Stimulated activated naive B cell treated with anti-CD40 and anti-IgM and Interleukin-4, amounts not matched to agents 10 μg/mL and 1 μg/mL and 100 μg/mL, for 72 hours (primary cell): Measurements from ENCODE around the gene ARHGAP6.
"Not testable (repeated sequence)": the region's sequence is repeated elsewhere in the genome, so short reads cannot be mapped to it uniquely, and the experiment has no call there.

Experiments used
- ATAC-seq, 2 donors: fragments of 150-1000 bp; cut with Tn5 transposase; replicated peaks; 2 replicates each; pipeline ENCODE4 v1.10.0; 2021; ENCODE audit warnings: moderate library complexity in 1 of 2
- DNase-seq: peaks from one replicate; pipeline ENCODE4 v3.0.0; 2021
- H3K27ac Mint-ChIP-seq: one replicate; pipeline ENCODE4 v1.8.0; 2022; ENCODE audit warnings: mild to moderate bottlenecking, mixed read lengths
- H3K27me3 Mint-ChIP-seq, 2 donors: one replicate each; pipeline ENCODE4 v1.8.0; 2022; ENCODE audit warnings: mixed read lengths in 2 of 2
- H3K36me3 Mint-ChIP-seq, 2 donors: one replicate each; pipeline ENCODE4 v1.8.0; 2022; ENCODE audit warnings: mixed read lengths in 2 of 2, mild to moderate bottlenecking in 1 of 2
- H3K4me1 Mint-ChIP-seq, 2 donors: one replicate each; pipeline ENCODE4 v1.8.0; 2022; ENCODE audit warnings: mixed read lengths in 2 of 2, mild to moderate bottlenecking in 1 of 2
- H3K4me3 Mint-ChIP-seq, 2 donors: one replicate each; pipeline ENCODE4 v1.8.0; 2022; ENCODE audit warnings: mild to moderate bottlenecking in 2 of 2, mixed read lengths in 2 of 2, moderate library complexity in 1 of 2
- H3K9me3 Mint-ChIP-seq, 2 donors: one replicate each; pipeline ENCODE4 v1.8.0; 2022; ENCODE audit warnings: mixed read lengths in 2 of 2, mild to moderate bottlenecking in 1 of 2

ARHGAP6 gene

DNA sequence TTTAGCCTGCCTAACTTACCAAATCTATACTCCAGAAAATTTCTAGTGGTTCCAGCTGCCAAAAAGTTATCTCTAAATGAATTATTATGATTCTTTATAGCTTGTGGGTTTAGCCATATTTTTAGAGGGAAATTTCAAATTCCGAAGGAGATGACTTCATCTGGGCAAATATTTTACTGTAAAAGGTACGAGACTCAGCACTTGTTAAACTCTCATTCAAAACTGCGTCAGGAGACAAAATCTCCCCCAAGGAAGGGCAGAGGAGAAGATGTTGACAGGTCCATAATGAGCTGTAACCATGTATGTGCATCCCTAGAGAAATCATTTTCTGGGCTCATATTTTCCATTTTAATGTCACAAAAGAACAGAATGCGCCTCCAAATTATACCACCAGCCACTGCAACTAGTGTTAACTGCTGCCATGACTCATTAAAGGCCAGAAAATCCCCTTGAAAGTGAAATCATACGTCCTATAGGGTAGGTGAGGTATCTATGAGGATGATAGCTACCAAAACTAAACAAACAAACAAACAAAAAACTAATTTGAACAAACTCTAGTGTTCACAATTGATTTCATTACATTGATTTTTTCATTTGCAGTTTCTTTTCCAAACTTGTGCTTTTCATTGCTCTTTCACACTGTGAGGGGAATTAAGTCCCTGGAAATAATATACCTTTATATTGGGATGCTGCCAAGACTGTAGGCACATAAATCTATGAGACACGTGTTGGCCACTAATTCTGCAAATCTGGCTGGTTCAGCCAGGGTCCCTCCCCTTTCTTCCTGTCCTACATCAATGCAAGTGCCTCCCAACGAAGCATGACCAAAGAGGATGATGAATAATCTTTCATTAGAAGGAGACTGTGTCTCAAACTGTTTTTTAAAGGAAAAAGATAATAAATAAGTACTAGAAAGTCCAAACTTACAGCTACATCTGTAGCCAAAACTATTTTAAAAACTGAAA, 85.8 kb downstream of the ARHGAP6 start:
- H3K4me1 Mint-ChIP-seq: peaks cover 0 to 1% of the 10 kb centered on the region in 2 donors
- H3K27me3 Mint-ChIP-seq: peaks cover 4 to 6% of the 10 kb centered on the region in 2 donors
- no peak for ATAC-seq
- no peaks in the 10 kb centered on the region for H3K36me3 Mint-ChIP-seq
- DNase-seq: no peak
- H3K27ac Mint-ChIP-seq: no peak overlapping the region
- H3K4me3 Mint-ChIP-seq: no peak overlapping the region
- H3K9me3 Mint-ChIP-seq: peaks cover 0 to 1% of the 10 kb centered on the region in 2 donors

DNA sequence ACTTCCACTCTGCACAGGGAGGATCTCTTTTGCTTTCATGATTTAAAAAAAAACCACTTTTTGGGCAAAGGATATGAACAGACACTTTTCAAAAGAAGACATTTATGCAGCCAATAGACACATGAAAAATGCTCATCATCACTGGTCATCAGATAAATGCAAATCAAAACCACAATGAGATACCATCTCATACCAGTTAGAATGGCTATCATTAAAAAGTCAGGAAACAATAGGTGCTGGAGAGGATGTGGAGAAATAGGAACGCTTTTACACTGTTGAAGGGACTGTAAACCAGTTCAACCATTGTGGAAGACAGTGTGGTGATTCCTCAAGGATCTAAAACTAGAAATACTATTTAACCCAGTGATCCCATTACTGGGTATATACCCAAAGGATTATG, 87.4 kb downstream of the ARHGAP6 start:
- DNase-seq, H3K27ac Mint-ChIP-seq, H3K4me1 Mint-ChIP-seq, H3K4me3 Mint-ChIP-seq, H3K9me3 Mint-ChIP-seq, ATAC-seq, H3K36me3 Mint-ChIP-seq, H3K27me3 Mint-ChIP-seq: not testable (repeated sequence)

DNA sequence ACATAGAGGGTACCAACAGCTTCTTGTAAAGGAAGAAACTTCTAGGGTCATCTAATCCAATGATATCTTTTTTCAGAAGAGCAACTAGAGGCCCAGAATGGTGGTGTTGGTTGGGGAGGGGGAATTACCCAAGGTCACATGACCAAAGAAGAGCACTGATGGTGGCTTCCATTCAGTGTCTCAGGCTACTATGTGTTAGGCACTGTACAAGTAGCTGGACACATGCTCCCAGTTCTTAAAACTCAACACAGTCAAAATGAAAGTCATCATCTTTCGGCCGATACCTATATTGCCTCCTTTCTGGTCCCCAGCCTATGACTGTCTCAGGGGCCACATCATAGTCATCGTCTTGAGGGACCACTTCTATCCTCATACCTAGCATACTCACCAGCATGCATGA, 88.1 kb downstream of the ARHGAP6 start:
- DNase-seq: no peak
- Mint-ChIP-seq H3K36me3 (no peaks in the 10 kb centered on the region), H3K4me1 (peaks cover 0 to 1% of the 10 kb centered on the region in 2 donors), H3K27ac (no peak overlapping the region), H3K27me3 (peaks cover 4 to 6% of the 10 kb centered on the region in 2 donors), H3K4me3 (no peak overlapping the region), H3K9me3 (peaks cover 0 to 1% of the 10 kb centered on the region in 2 donors)
- ATAC-seq: no peak

DNA sequence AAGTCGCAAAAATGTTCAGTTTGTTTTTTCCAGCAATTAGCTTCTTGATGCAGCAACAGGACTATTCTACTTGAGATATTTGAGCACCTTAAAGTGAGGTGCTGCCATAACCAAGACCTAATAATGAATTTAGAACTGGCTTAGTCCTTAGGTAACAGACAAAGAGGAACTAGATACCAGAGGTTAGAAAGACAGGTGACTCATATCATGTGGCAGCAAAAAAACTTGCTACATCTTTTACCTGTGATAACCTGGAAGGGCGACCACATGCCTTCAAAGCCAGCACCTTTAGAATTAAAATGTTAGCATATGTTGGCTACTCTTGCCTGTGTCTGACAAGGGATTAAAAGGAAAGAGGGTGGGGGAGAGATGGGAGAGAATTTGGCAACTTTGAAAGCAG, 90.4 kb downstream of the ARHGAP6 start:
- Mint-ChIP-seq H3K27me3 (peaks cover 4 to 6% of the 10 kb centered on the region in 2 donors), H3K27ac (no peak overlapping the region), H3K4me3 (no peak overlapping the region), H3K9me3 (peaks cover 0 to 1% of the 10 kb centered on the region in 2 donors), H3K4me1 (peaks cover 0 to 1% of the 10 kb centered on the region in 2 donors), H3K36me3 (no peaks in the 10 kb centered on the region)
- no peak for ATAC-seq
- no peak for DNase-seq

DNA sequence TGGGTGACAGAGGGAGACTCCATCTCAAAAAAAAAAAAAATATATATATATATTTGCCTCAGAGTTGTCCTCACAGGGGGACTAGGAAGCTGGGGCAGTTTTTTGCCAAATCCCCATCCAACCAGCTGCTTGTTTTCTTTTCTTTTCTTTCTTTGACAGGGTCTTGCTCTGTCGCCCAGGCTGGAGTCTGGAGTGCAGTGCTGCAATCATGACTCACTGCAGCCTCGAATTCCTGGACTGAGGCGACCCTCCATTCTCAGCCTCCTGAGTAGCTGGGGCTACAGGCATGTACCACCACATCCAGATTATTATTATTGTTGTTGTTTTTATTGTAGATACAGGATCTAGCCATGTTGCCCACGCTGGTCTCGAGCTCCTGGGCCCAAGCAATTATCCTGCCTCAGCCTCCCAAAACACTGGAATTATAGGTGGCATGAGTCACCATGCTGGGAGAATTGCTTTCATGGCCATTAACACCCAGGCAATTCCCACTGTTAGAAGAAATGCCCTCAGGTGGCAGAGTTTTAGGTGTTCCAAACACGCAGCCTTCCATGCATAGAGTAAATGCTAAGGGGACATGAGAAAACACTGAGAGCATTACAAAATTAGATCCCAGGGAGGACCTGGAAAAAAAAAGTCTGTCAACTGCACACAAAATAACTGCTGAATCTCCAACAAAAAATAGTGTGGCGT, 98.0 kb downstream of the ARHGAP6 start:
- no peak overlapping the region for H3K27ac Mint-ChIP-seq
- H3K9me3 Mint-ChIP-seq: no peaks in the 10 kb centered on the region
- no peaks in the 10 kb centered on the region for H3K36me3 Mint-ChIP-seq
- peaks cover 0 to 9% of the 10 kb centered on the region in 2 donors for H3K27me3 Mint-ChIP-seq
- no peak for DNase-seq
- ATAC-seq: no peak
- H3K4me3 Mint-ChIP-seq: no peak overlapping the region
- no peaks in the 10 kb centered on the region for H3K4me1 Mint-ChIP-seq

DNA sequence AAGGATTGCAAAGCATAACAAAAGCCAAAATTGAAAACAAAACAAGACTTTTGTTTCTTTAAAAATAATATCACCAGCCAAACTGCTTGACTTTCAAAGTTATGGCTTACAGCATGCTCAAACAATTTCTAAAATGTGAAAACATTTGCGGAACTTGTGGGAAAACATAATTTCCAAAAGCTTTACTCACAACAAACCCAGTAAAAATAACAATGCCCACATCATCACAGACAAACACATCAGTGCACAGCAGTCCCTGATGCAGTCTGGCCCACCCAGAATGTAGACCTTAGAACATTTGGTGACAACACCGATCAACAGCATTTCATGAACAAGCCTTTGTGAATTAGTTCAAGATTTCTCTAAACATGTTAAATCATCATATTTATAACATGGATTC, 98.9 kb downstream of the ARHGAP6 start:
- DNase-seq (no peak), ATAC-seq (no peak)
- peaks cover 0 to 9% of the 10 kb centered on the region in 2 donors for H3K27me3 Mint-ChIP-seq
- H3K36me3 Mint-ChIP-seq: no peaks in the 10 kb centered on the region
- H3K9me3 Mint-ChIP-seq: no peaks in the 10 kb centered on the region
- no peak overlapping the region for H3K4me3 Mint-ChIP-seq
- no peak overlapping the region for H3K27ac Mint-ChIP-seq
- no peaks in the 10 kb centered on the region for H3K4me1 Mint-ChIP-seq

DNA sequence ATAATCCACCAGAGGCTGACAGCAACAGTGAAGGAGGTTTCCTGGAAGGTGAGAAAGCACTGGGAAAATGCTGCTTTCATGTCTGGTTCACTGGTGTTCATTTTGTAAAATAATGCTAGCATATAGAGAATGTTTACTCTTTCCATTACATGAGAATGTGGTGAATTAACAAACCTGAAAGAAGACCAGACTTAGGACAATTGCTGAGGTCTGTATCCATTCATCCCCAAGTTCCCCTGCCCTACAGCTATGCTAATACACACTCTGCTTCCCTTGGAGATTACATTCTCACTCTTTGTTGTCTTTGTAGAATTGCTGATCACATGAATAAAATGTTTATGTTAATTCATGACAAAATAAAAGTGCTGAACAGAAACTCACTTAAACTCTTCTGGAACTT, 99.5 kb downstream of the ARHGAP6 start:
- Mint-ChIP-seq H3K27me3 (peaks cover 0 to 9% of the 10 kb centered on the region in 2 donors), H3K27ac (no peak overlapping the region), H3K9me3 (no peaks in the 10 kb centered on the region), H3K4me3 (no peak overlapping the region), H3K4me1 (no peaks in the 10 kb centered on the region), H3K36me3 (no peaks in the 10 kb centered on the region)
- no peak for DNase-seq
- no peak for ATAC-seq

DNA sequence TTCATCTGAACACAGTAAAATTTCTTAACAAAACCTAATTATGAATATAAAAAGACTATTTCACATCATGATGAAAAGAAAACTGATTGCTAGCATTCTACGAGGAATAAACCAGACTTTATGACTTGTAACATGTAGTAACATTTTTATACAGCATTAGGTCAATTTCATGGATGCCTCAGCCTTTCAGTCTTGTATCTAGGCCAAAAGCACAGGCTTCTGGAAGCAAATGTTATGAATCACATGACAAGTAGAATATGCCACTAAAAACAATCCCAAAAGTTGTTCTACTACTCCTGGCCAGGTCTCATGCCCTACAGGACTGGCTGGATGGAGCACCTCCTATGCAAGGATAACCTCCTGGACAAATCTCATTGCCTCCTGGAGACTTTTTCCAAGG, 101.2 kb downstream of the ARHGAP6 start:
- H3K36me3 Mint-ChIP-seq: no peaks in the 10 kb centered on the region
- DNase-seq (no peak), ATAC-seq (no peak)
- no peaks in the 10 kb centered on the region for H3K4me1 Mint-ChIP-seq
- peaks cover 0 to 9% of the 10 kb centered on the region in 2 donors for H3K27me3 Mint-ChIP-seq
- no peaks in the 10 kb centered on the region for H3K9me3 Mint-ChIP-seq
- H3K4me3 Mint-ChIP-seq: no peak overlapping the region
- H3K27ac Mint-ChIP-seq: no peak overlapping the region

DNA sequence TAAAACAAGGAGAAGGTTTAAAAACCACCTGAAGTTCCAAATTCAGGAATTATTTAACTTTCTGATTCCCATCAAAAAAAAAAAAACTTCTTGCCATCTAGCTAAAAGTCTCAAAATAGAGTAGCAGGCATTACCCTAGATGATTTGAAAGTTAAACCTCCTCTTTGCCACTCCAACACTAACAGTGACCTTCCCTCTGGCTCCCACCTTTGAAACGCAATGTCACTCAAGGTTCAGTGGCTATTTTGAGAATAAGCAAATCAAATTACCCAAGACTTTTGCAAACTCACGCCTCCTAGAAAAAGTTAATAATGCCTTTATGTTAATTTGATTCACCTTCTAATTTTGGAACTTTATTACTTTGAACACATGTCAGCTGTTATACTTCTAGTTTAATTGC, 103.2 kb downstream of the ARHGAP6 start:
- no peak overlapping the region for H3K27ac Mint-ChIP-seq
- H3K27me3 Mint-ChIP-seq: peaks cover 0 to 9% of the 10 kb centered on the region in 2 donors
- ATAC-seq: no peak
- H3K4me3 Mint-ChIP-seq: no peak overlapping the region
- no peaks in the 10 kb centered on the region for H3K9me3 Mint-ChIP-seq
- H3K4me1 Mint-ChIP-seq: no peaks in the 10 kb centered on the region
- H3K36me3 Mint-ChIP-seq: no peaks in the 10 kb centered on the region
- no peak for DNase-seq

DNA sequence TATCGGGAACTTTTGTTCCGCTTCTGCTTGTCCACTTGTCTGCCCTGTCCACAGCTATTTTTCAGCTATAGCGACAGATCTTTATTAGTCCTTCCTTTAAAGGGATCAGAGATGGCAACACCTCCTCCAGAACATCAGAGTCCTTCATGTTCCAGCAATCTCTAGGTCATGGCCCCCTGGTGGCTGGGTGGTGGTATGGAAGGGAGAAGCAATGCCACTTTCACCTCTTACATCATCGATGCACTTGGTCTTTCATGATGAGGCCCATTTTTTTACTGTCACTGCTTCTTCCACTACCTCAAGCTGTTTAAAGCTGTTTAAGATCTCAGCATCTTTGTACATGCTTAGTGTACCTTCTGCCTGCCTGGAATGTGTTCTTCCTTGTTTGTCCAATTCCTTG, 106.7 kb downstream of the ARHGAP6 start:
- ATAC-seq (peak; percentile 44 to 69), DNase-seq (peak; percentile 5)
- no peak overlapping the region for H3K4me3 Mint-ChIP-seq
- H3K9me3 Mint-ChIP-seq: no peaks in the 10 kb centered on the region
- H3K4me1 Mint-ChIP-seq: no peaks in the 10 kb centered on the region
- no peaks in the 10 kb centered on the region for H3K36me3 Mint-ChIP-seq
- no peak overlapping the region for H3K27ac Mint-ChIP-seq
- peaks cover 16 to 17% of the 10 kb centered on the region in 2 donors for H3K27me3 Mint-ChIP-seq

DNA sequence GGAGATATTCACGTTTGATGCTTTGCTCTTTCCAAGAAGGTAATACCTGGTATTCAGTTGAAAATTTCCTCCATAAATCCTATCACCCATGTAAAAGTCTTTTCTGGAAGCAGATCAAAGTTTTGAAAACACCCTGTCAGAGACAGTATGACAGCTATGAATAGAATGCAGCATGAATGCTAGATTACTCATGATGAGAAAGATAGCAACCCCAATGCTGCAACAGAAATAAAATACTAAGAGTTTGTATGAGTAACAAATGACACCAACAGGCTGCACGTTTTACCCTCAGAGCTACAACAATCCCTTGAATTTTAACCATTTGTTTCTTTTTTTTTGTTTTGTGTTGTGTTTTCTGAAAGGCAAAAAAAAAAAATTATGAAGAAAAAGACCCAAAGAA, 108.6 kb downstream of the ARHGAP6 start:
- DNase-seq: no peak
- H3K27me3 Mint-ChIP-seq: peaks cover 17 to 21% of the 10 kb centered on the region in 2 donors
- H3K9me3 Mint-ChIP-seq: no peaks in the 10 kb centered on the region

DNA sequence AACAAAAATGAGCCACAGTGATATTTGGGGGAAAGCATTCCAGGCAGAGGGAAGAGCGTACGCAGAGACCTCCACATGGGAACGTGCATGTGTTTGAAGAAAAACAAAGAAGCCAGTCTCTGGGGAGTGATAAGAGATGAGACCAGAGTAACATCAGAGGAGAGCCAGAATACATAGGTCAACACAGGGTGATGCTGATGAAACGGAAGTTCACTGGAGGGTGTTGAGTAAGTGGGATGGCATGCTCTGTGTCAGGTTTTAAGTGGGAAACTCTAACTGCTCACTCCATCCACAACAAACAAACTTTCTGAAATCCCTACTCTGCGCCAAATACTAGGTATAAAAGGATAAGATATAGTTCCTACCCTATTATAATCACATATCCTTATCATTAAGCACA, 110.0 kb downstream of the ARHGAP6 start:
- Mint-ChIP-seq H3K27me3 (peaks cover 19 to 23% of the 10 kb centered on the region in 2 donors), H3K9me3 (no peaks in the 10 kb centered on the region), H3K4me1 (no peaks in the 10 kb centered on the region), H3K36me3 (no peaks in the 10 kb centered on the region), H3K27ac (no peak overlapping the region), H3K4me3 (no peak overlapping the region)
- no peak for ATAC-seq
- DNase-seq: no peak

More for the DNA sequence above, 108.6 kb downstream of the ARHGAP6 start:
- H3K27ac Mint-ChIP-seq: no peak overlapping the region
- no peak overlapping the region for H3K4me3 Mint-ChIP-seq
- no peaks in the 10 kb centered on the region for H3K4me1 Mint-ChIP-seq
- no peaks in the 10 kb centered on the region for H3K36me3 Mint-ChIP-seq
- no peak for ATAC-seq

DNA sequence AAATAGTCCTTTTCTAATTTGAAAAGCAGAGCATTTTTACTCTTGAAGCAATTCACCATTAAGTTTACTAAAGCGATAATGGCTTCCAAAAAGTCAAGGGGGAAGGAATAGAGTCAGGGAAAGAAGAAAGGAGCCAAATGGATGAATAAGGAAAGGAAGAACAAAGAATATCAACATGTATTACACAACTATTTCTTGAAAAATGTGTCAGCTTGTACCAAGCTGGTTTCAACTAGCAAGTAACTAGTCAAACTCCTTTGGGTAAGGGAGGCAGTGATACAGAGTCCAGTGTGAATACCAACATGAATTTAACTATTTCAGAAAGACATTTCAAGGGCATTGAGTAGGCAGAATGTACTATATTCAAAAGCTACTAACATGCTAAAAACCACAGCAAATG, 112.1 kb downstream of the ARHGAP6 start:
- no peak for ATAC-seq
- no peaks in the 10 kb centered on the region for H3K36me3 Mint-ChIP-seq
- H3K9me3 Mint-ChIP-seq: no peaks in the 10 kb centered on the region
- DNase-seq: no peak
- peaks cover 25 to 38% of the 10 kb centered on the region in 2 donors for H3K27me3 Mint-ChIP-seq
- no peaks in the 10 kb centered on the region for H3K4me1 Mint-ChIP-seq
- H3K4me3 Mint-ChIP-seq: no peak overlapping the region
- no peak overlapping the region for H3K27ac Mint-ChIP-seq

DNA sequence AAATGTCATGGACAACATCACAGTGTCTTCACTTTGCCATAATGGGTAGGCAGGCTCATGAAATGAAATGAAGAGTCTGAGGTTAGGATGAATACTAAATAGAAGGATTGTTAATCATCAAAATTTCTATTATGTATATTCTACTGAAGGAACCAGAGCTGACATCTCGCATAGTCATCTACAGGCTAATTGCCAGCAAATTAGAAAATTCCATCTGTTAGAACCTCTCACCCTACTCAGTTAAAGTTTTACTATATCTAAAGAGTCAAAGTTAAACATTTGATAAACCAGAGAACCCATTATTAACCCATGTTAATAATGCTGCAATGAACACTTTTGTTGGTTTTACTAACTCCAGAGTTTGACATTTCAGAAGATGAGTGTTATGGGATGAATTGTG, 114.6 kb downstream of the ARHGAP6 start:
- ATAC-seq (no peak), DNase-seq (no peak)
- no peaks in the 10 kb centered on the region for H3K36me3 Mint-ChIP-seq
- no peak overlapping the region for H3K4me3 Mint-ChIP-seq
- H3K4me1 Mint-ChIP-seq: no peaks in the 10 kb centered on the region
- H3K27me3 Mint-ChIP-seq: peaks cover 25 to 37% of the 10 kb centered on the region in 2 donors
- no peak overlapping the region for H3K27ac Mint-ChIP-seq
- H3K9me3 Mint-ChIP-seq: no peaks in the 10 kb centered on the region

DNA sequence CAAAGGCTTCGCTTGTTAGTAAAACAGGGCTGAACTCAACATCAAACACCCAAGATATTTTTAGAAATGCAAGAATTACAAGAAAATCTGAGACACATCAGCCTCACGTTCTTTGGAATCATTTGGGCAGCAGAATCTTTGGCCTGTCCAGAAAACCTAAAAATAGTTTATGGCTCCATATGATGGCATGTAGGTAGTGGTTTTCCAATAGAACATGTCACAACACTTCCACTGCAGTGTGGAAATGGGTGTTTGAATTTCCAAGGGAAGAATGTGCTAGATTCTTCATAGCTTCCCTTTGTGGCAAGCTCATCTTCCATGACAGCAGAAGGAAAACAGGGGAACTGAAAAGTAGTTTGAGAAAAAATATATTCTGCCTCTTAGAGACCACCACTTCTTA, 118.8 kb downstream of the ARHGAP6 start:
- Mint-ChIP-seq H3K27ac (no peak overlapping the region), H3K4me3 (no peak overlapping the region), H3K36me3 (no peaks in the 10 kb centered on the region), H3K27me3 (peaks cover 9 to 22% of the 10 kb centered on the region in 2 donors), H3K9me3 (no peaks in the 10 kb centered on the region), H3K4me1 (no peaks in the 10 kb centered on the region)
- ATAC-seq (no peak), DNase-seq (no peak)
